ENCODE results near the gene FAM13C.

The FAM13C gene

DNA sequence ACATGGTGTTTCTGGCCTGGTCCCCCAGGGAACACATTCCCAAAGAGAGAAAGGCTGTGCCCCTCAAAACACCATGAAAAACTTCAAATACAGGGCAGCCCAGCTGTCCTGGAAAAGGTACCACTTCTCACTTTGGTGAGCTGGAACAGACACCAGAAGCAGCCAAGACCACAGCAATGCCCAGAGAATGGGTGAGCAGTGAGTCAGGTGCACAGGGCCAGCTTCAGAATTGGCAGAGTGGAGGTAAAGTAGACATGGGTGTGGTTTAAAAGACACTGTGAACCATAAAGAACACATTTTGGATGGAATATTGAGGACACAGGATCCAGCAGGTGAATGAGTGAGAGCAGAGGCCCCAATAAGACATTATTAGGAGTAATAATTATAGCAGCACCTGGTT, 51.3 kb downstream of the FAM13C start:
- TF ChIP-seq, protein P1, sequence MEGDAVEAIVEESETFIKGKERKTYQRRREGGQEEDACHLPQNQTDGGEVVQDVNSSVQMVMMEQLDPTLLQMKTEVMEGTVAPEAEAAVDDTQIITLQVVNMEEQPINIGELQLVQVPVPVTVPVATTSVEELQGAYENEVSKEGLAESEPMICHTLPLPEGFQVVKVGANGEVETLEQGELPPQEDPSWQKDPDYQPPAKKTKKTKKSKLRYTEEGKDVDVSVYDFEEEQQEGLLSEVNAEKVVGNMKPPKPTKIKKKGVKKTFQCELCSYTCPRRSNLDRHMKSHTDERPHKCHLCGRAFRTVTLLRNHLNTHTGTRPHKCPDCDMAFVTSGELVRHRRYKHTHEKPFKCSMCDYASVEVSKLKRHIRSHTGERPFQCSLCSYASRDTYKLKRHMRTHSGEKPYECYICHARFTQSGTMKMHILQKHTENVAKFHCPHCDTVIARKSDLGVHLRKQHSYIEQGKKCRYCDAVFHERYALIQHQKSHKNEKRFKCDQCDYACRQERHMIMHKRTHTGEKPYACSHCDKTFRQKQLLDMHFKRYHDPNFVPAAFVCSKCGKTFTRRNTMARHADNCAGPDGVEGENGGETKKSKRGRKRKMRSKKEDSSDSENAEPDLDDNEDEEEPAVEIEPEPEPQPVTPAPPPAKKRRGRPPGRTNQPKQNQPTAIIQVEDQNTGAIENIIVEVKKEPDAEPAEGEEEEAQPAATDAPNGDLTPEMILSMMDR (IDR thresholded peaks at IDR 0.05; ENCODE audit: low read depth, low read length): no peak
- no peak overlapping the region for H3K4me3 ChIP-seq (ENCODE audit: low read depth, low read length)

DNA sequence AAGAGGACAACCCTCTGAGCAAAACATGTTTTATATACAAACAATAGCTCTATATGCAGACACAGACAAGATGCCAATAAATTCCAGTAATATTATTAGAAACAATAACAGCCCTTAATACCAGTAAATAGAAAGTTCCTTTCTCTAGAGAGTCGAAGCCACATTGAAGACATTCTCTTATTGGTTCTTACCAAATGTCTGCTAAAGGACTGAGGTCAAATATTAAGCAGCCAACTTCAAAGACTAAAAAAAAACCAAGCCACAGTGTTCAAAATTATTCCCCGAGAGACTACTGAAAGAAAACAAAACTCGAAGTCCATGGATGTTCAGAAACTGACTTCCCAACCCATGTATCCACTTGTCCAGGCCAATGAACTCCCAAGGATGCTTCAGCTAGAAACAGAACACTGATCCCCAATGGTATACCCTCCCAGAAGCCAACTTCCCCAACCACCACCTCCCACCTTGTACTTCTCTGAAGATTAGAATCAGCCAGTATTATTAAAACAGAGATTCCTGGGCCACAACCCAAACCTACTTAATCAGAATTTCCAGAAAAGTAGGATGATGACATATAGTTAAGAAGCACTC, 51.9 kb downstream of the FAM13C start:
- no peak overlapping the region for H3K4me3 ChIP-seq (ENCODE audit: low read depth, low read length)
- TF ChIP-seq, protein P1 (IDR thresholded peaks at IDR 0.05; ENCODE audit: low read depth, low read length): no peak

GRCh38 chr10:59304521-59305097, 57.7 kb downstream of the FAM13C start:
- H3K4me3 ChIP-seq (ENCODE audit: low read depth, low read length): no peak overlapping the region
- TF ChIP-seq, protein P1 (IDR thresholded peaks at IDR 0.05; ENCODE audit: low read depth, low read length): no peak

DNA sequence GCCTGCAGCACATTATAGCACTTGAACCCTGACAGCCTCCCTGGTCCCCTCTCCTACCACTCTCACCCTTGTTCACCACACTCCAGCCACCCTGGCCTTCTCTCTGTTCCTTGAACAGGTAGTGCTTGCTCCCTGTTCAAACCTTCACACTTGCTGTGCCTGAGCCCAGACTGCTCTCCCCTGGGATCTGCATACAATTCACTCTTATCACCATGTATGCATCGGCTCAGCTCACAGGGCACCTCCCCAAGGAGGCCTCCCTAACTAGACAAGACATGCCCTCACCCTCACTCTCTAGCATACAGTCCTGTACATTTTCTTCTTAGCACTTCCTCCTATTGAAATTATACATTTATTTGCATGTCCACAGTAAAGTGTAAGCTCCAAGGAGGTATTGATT, 59.3 kb downstream of the FAM13C start:
- no peak overlapping the region for H3K4me3 ChIP-seq (ENCODE audit: low read depth, low read length)
- TF ChIP-seq, protein P1 (IDR thresholded peaks at IDR 0.05; ENCODE audit: low read depth, low read length): no peak

GRCh38 chr10:59302381-59302780, 60.0 kb downstream of the FAM13C start:
- no peak overlapping the region for H3K4me3 ChIP-seq (ENCODE audit: low read depth, low read length)
- TF ChIP-seq, protein P1 (IDR thresholded peaks at IDR 0.05; ENCODE audit: low read depth, low read length): no peak

DNA sequence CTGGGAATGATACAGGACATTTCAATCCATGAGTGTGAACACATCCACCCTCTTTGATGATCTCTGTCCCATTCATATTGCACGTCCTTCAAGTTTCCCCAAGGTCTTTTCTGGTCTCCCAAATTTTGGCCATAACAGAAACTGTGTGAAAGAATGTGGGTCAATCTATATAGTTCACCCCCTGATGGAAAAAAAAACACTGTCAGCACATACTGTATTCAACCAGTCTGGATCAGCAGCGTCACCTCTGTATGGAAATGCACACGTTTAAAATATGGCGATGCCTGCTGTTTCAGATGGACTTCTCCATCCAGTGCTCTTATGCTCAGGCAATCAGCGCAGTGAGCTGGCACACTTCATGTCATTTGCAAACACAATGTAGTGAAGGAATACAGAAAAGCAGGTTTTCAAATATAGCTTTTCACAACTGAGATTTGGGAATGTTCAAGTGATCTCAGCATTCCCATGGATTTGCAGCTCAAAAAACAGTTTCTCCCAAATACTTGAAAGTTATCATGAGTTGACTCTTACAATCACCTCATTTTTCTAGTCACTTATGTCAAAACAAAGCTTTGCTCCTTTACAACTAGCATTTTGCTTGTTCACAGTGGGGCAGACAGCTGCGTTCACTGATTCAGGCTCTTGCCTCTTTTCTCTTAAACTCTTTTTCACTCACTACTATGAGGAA, 61.1 kb downstream of the FAM13C start:
- TF ChIP-seq, protein P1 (IDR thresholded peaks at IDR 0.05; ENCODE audit: low read depth, low read length): no peak
- no peak overlapping the region for H3K4me3 ChIP-seq (ENCODE audit: low read depth, low read length)

DNA sequence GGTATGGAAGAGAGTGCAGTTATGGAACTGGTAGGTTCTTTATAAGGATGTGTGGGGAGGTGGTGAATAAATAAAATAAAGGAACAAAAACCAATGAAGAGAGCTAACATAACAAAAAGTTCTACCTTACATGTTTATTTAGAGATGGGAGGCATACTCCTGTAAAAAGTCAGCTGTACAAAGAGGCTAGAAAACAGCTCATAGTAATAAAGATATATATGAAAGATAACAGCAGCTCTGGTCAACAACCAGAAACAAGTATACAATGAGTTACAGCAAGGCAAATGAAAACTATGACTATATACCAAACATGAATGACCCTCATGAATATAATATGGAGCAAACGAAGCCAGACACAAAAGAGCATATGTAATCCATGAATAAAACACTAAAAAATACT, 62.0 kb downstream of the FAM13C start:
- TF ChIP-seq, protein P1 (IDR thresholded peaks at IDR 0.05; ENCODE audit: low read depth, low read length): no peak

More for the DNA sequence above, 62.0 kb downstream of the FAM13C start:
- H3K4me3 ChIP-seq (ENCODE audit: low read depth, low read length): no peak overlapping the region
